ENCODE measurements around the gene CELF6.

CELF6 gene

DNA sequence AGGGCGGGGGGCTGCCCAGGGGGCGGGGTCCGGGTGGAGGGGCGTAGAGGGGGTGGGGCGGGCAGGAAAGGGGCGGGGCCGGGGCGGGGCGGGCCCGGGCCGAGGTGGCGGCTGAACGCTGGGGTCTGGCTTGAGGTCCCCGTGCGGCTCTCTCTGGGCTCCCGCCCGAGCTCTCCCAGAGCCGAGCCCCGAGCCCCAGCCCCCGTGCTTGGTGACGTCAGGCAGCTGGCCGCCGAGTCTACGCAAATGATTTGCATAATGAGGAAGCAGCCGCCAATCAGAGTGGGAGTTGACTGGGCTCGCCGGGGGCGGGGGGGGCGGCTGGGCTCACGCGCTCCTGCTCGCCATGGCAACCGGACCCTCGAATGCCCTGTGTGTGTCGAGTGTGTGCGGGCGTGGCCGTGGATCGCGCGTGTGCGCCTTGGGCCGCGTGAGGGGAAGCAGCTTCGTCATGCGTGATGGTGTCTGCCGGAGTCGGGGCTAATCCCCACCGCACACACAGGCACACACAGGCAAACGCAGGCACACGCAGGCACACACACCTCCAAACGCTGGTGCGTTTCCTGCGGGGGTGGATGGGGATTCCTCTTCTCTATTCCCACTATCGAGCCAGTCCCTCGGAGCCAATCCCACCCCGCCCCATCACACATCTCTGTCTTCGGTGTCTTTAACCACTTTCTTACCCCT is at the start of gene CELF6:
CELF6 (minus strand) TSS at position 173 of the 687 bp plus-strand sequence. CDS start 283 bp downstream, outside the sequence.
- no peaks in the 10 kb centered on the region for H3K4me1 ChIP-seq
- DNase-seq (ENCODE audit: low spot score in 2 of 2): peak; percentile 95 to 98
- H3K36me3 ChIP-seq (replicated peaks): no peaks in the 10 kb centered on the region
- H3K27me3 ChIP-seq (ENCODE audit: low read depth): 0 out of 2 replicates have a peak, but pooled peaks cover 5% of the 10 kb centered on the region
- no peaks in the 10 kb centered on the region for H3K9me3 ChIP-seq
- in situ Hi-C loops (cut with MboI; ENCODE audit: low sequenced_read_pairs): loop anchor here (10.0 kb wide), 1 partner anchor 1735 kb away; no protein-coding TSS in a partner anchor
- peak within 1 kb of the TSS; percentile 34 for H3K4me3 ChIP-seq

DNA sequence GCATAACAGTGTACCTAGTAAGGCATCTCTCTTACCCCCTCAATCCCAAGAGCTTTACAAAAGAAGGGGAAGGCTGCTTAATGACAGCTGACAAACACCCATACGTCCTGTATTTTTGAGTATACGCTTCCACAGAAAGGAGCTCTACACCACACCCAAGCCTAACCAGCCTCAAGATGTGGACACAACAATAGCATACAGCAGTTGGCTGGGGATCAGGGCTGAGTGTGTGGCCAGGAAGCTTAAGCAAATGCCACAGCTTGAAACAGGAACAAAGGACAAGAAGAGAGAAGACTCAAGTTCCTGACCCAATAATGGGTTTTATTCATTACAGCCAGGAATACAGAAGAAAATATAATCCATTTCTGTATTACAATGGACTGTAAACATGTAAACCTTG is 48.9 kb upstream of the CELF6 start:
- H3K9me3 ChIP-seq: no peaks in the 10 kb centered on the region
- no peak overlapping the region for H3K4me3 ChIP-seq
- DNase-seq (ENCODE audit: low spot score in 2 of 2): no peak
- no peaks in the 10 kb centered on the region for H3K27me3 ChIP-seq (ENCODE audit: low read depth)
- no peaks in the 10 kb centered on the region for H3K4me1 ChIP-seq
- no peaks in the 10 kb centered on the region; the same call in 1 of the 2 replicates for H3K36me3 ChIP-seq (replicated peaks)
- in situ Hi-C loops (cut with MboI; ENCODE audit: low sequenced_read_pairs): no loop called here

GRCh38 chr15:72368325-72368724 is 48.4 kb upstream of the CELF6 start:
- DNase-seq (ENCODE audit: low spot score in 2 of 2): no peak
- no peaks in the 10 kb centered on the region for H3K4me1 ChIP-seq
- in situ Hi-C loops (cut with MboI; ENCODE audit: low sequenced_read_pairs): no loop called here

GRCh38 chr15:72365844-72366243 is 45.9 kb upstream of the CELF6 start:
- no peaks in the 10 kb centered on the region for H3K9me3 ChIP-seq
- no peaks in the 10 kb centered on the region; the same call in 1 of the 2 replicates for H3K36me3 ChIP-seq (replicated peaks)
- in situ Hi-C loops (cut with MboI; ENCODE audit: low sequenced_read_pairs): no loop called here
- no peak overlapping the region for H3K4me3 ChIP-seq
- H3K27me3 ChIP-seq (ENCODE audit: low read depth): no peaks in the 10 kb centered on the region
- H3K4me1 ChIP-seq: no peaks in the 10 kb centered on the region
- no peak for DNase-seq (ENCODE audit: low spot score in 2 of 2)

More at GRCh38 chr15:72368325-72368724, 48.4 kb upstream of the CELF6 start:
- H3K9me3 ChIP-seq: no peaks in the 10 kb centered on the region
- H3K36me3 ChIP-seq (replicated peaks): no peaks in the 10 kb centered on the region; the same call in 1 of the 2 replicates
- no peaks in the 10 kb centered on the region for H3K27me3 ChIP-seq (ENCODE audit: low read depth)
- no peak overlapping the region for H3K4me3 ChIP-seq

- Histone ChIP-seq H3K4me3 (no peak overlapping the region), H3K4me1 (no peaks in the 10 kb centered on the region), H3K9me3 (no peaks in the 10 kb centered on the region), H3K27me3 (ENCODE audit: low read depth) (no peaks in the 10 kb centered on the region), H3K36me3 (replicated peaks) (peaks cover 6% of the 10 kb centered on the region)
- no peak for DNase-seq (ENCODE audit: low spot score in 2 of 2)
- in situ Hi-C loops (cut with MboI; ENCODE audit: low sequenced_read_pairs): no loop called here
These were observed 41.2 kb upstream of the CELF6 start for GRCh38 chr15:72361176-72361575.

GRCh38 chr15:72358650-72359171 is 38.8 kb upstream of the CELF6 start:
- no peaks in the 10 kb centered on the region for H3K27me3 ChIP-seq (ENCODE audit: low read depth)
- no peak overlapping the region for H3K4me3 ChIP-seq
- H3K9me3 ChIP-seq: no peaks in the 10 kb centered on the region
- peaks cover 23% of the 10 kb centered on the region for H3K36me3 ChIP-seq (replicated peaks)
- no peaks in the 10 kb centered on the region for H3K4me1 ChIP-seq
- DNase-seq (ENCODE audit: low spot score in 2 of 2): no peak
- in situ Hi-C loops (cut with MboI; ENCODE audit: low sequenced_read_pairs): no loop called here

- H3K4me1 ChIP-seq: no peaks in the 10 kb centered on the region
- H3K27me3 ChIP-seq (ENCODE audit: low read depth): no peaks in the 10 kb centered on the region
- peaks cover 27% of the 10 kb centered on the region for H3K36me3 ChIP-seq (replicated peaks)
- H3K4me3 ChIP-seq: no peak overlapping the region
- H3K9me3 ChIP-seq: no peaks in the 10 kb centered on the region
- in situ Hi-C loops (cut with MboI; ENCODE audit: low sequenced_read_pairs): no loop called here
- DNase-seq (ENCODE audit: low spot score in 2 of 2): no peak
These were observed 38.2 kb upstream of the CELF6 start for GRCh38 chr15:72358121-72358520.

GRCh38 chr15:72354496-72354895 is 34.5 kb upstream of the CELF6 start:
- no peaks in the 10 kb centered on the region for H3K4me1 ChIP-seq
- no peaks in the 10 kb centered on the region for H3K27me3 ChIP-seq (ENCODE audit: low read depth)
- in situ Hi-C loops (cut with MboI; ENCODE audit: low sequenced_read_pairs): no loop called here
- H3K36me3 ChIP-seq (replicated peaks): peaks cover 59% of the 10 kb centered on the region
- no peaks in the 10 kb centered on the region for H3K9me3 ChIP-seq
- no peak overlapping the region for H3K4me3 ChIP-seq
- DNase-seq (ENCODE audit: low spot score in 2 of 2): no peak

- in situ Hi-C loops (cut with MboI; ENCODE audit: low sequenced_read_pairs): no loop called here
- Histone ChIP-seq H3K27me3 (ENCODE audit: low read depth) (no peaks in the 10 kb centered on the region), H3K36me3 (replicated peaks) (peaks cover 61% of the 10 kb centered on the region), H3K4me1 (no peaks in the 10 kb centered on the region), H3K4me3 (no peak overlapping the region), H3K9me3 (no peaks in the 10 kb centered on the region)
- no peak for DNase-seq (ENCODE audit: low spot score in 2 of 2)
These were observed 33.3 kb upstream of the CELF6 start for GRCh38 chr15:72353266-72353665.

- in situ Hi-C loops (cut with MboI; ENCODE audit: low sequenced_read_pairs): no loop called here
- Histone ChIP-seq H3K4me3 (no peak overlapping the region), H3K9me3 (no peaks in the 10 kb centered on the region), H3K4me1 (no peaks in the 10 kb centered on the region), H3K27me3 (ENCODE audit: low read depth) (no peaks in the 10 kb centered on the region), H3K36me3 (replicated peaks) (peaks cover 44% of the 10 kb centered on the region)
- DNase-seq (ENCODE audit: low spot score in 2 of 2): no peak
These were observed 25.8 kb upstream of the CELF6 start for GRCh38 chr15:72345806-72346205.

DNA sequence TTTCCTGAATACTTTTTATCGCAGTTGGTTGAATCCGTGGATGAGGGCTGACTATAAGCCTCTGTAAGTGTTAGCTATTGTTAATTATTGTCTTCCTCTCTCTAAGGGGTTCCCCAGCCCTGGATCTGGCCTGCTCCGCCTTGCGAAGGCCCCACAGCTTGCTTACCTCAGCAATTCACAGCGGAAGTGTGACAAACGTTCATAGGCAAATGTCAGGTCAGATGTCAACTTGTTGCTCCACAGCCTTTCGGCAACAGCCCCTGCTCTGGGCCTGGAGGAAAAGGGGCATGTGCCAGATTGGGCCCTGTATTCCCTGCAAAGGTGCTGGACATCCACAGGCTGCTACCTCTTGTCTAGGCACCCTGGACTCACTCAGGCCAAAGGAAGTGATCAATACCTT is 25.3 kb upstream of the CELF6 start:
- peaks cover 39% of the 10 kb centered on the region for H3K36me3 ChIP-seq (replicated peaks)
- DNase-seq (ENCODE audit: low spot score in 2 of 2): no peak
- no peak overlapping the region for H3K4me3 ChIP-seq
- no peaks in the 10 kb centered on the region for H3K4me1 ChIP-seq
- no peaks in the 10 kb centered on the region for H3K27me3 ChIP-seq (ENCODE audit: low read depth)
- in situ Hi-C loops (cut with MboI; ENCODE audit: low sequenced_read_pairs): no loop called here
- no peaks in the 10 kb centered on the region for H3K9me3 ChIP-seq

DNA sequence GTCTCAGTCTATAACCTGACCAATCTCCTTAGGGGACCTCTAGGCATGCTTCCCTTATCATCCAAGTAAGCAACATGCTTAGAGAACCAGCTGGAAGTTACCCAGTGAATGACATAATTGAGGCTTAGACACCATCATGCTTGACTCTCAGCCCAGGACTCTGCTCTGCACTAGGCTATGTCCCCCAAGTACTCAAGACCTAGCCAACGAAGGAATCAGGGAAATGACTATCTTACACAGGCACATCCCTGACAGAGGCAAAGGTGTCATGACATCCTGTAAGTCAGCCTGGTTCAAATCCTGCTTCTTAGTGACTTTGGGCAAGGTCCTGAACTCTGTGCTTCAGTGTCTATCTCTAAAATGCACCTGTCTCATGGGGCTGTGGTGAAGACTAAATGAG is 24.6 kb upstream of the CELF6 start:
- Histone ChIP-seq H3K27me3 (ENCODE audit: low read depth) (no peaks in the 10 kb centered on the region), H3K4me1 (no peaks in the 10 kb centered on the region), H3K36me3 (replicated peaks) (peaks cover 33% of the 10 kb centered on the region), H3K9me3 (no peaks in the 10 kb centered on the region), H3K4me3 (no peak overlapping the region)
- no peak for DNase-seq (ENCODE audit: low spot score in 2 of 2)
- in situ Hi-C loops (cut with MboI; ENCODE audit: low sequenced_read_pairs): no loop called here

DNA sequence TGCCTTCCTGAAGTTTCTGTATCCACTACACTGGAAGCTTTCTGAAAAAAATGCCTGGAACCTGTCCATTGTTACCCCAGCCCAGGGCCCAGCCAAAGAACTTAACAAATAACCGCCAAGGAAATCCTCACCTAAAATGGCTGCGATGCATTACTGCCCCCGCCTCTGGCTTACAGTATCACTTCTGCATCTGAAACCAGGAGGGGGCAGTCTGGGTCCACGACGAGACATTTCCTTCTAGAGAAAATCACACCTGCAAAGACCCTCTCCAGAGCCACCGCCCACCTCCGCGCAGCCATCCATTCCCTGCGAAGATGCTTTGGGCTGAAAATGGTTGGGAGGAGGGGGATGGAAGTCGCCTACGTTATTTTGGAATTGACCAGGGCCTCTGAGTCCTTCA is 22.4 kb upstream of the CELF6 start:
- in situ Hi-C loops (cut with MboI; ENCODE audit: low sequenced_read_pairs): no loop called here
- Histone ChIP-seq H3K9me3 (no peaks in the 10 kb centered on the region), H3K36me3 (replicated peaks) (peaks cover 27% of the 10 kb centered on the region), H3K4me3 (no peak overlapping the region), H3K4me1 (no peaks in the 10 kb centered on the region), H3K27me3 (ENCODE audit: low read depth) (no peaks in the 10 kb centered on the region)
- DNase-seq (ENCODE audit: low spot score in 2 of 2): peak; percentile 28 to 72

GRCh38 chr15:72341361-72341760 is 21.4 kb upstream of the CELF6 start:
- H3K4me1 ChIP-seq: no peaks in the 10 kb centered on the region
- peak; percentile 47 to 75 for DNase-seq (ENCODE audit: low spot score in 2 of 2)
- H3K4me3 ChIP-seq: no peak overlapping the region
- no peaks in the 10 kb centered on the region for H3K27me3 ChIP-seq (ENCODE audit: low read depth)
- in situ Hi-C loops (cut with MboI; ENCODE audit: low sequenced_read_pairs): no loop called here
- H3K9me3 ChIP-seq: no peaks in the 10 kb centered on the region
- peaks cover 20% of the 10 kb centered on the region for H3K36me3 ChIP-seq (replicated peaks)
